Measurements from ENCODE around the gene SPDYE6.
"Not testable (repeated sequence)": the region's sequence is repeated elsewhere in the genome, so short reads cannot be mapped to it uniquely, and the experiment has no call there.

SPDYE6 gene, protein sequence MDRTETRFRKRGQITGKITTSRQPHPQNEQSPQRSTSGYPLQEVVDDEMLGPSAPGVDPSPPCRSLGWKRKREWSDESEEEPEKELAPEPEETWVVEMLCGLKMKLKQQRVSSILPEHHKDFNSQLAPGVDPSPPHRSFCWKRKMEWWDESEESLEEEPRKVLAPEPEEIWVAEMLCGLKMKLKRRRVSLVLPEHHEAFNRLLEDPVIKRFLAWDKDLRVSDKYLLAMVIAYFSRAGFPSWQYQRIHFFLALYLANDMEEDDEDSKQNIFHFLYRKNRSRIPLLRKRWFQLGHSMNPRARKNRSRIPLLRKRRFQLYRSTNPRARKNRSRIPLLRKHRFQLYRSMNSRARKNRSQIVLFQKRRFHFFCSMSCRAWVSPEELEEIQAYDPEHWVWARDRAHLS

DNA sequence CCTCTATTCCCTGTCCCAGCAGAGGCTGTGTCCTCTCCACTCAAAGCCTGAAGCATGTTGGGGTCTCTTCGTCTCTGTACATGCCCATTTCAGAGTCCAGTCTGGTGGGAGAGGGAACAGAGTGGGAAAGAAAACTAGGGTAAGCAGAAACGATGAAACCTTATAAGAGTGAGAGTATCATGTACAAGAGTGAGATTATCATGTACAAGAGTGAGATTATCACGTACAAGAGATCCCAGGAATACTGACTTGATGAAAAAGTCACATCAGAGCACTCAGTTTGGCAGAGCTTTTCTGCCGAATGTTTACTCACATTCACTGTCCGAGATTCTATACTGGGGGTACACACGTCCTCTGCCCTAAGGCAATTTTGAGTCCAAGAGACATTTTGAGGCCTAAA lies at the start of gene SPDYE6:
Gene SPDYE6 (minus strand): TSS at position 101 of the 400 bp plus-strand sequence. CDS start 421 bp downstream, outside the sequence.
- DNase-seq, result not testable (repeated sequence)

GRCh38 chr7:102404862-102405188 lies 48.6 kb upstream of the SPDYE6 start:
- not testable (repeated sequence) for DNase-seq

- DNase-seq, result peak; percentile 90
Observed at GRCh38 chr7:102404005-102404861, 48.0 kb upstream of the SPDYE6 start.

DNA sequence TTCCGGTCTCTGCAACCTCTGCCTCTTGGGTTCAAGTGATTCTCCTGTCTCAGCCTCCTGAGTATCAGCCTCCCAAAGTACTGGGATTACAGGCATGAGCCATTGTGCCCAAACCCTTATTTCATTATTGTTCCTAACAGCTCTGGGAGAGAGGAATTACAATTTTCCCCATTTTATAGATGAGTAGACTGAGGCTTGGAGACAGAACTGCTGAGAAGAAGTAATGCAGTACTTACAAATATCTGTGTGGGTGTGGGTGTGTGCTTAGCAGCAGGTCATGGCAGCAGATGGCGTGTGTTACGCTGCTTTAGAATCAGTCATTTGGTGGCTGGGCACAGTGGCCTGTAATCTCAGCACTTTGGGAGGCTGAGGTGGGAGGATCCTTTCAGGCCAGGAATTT lies 47.3 kb upstream of the SPDYE6 start:
- DNase-seq, result no peak

DNA sequence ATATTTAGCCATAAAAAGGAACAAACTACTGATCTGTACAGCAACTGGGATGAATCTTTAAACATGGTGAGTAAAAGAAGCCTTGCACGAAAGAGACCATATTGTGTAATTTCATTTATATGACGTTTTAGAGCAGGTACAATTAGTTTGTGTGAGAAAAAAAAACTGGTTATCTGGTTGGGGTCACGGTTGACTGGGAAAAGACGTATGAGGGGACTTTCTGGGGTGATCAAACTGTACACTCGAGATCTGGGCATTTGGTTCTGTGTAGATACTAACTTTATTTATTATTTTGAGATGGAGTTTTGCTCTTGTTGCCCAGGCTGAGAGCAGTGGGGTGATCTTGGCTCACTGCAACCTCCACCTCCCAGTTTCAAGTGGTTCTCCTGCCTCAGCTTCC lies 44.1 kb upstream of the SPDYE6 start:
- DNase-seq, result no peak

DNA sequence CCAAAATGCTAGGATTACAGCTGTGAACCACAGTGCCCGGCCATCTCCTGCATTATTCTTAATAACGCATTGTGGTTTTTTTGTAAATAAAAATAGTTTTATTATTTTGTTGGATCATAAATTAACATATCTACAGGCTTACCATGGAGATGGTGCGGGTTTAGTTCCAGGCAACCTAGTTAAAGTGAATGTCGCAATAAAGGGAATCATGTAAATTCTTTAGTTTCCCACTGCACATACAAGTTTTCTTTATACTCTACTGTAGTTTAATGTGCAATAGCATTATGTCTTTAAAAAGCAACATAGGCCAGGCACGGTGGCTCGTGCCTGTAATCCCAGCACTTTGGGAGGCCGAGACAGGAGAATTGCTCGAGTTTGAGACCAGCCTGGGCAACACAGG lies 42.3 kb upstream of the SPDYE6 start:
- DNase-seq, result no peak

DNA sequence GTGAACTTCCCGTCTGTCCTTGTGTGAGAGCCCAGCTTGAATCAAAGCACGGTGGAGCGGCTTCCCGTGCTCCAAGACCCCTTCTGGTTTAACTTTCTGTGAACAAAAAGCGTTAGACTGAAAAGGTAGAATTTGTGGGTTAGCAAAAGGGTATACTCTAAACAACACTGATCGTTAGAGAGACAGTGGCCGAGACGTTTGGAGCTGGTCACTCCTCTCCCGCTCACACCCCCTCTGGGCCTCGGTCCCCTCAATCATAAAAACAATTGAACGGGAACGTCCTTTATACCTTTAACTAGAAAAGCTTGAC lies 40.4 kb upstream of the SPDYE6 start:
- DNase-seq, result peak; percentile 30

DNA sequence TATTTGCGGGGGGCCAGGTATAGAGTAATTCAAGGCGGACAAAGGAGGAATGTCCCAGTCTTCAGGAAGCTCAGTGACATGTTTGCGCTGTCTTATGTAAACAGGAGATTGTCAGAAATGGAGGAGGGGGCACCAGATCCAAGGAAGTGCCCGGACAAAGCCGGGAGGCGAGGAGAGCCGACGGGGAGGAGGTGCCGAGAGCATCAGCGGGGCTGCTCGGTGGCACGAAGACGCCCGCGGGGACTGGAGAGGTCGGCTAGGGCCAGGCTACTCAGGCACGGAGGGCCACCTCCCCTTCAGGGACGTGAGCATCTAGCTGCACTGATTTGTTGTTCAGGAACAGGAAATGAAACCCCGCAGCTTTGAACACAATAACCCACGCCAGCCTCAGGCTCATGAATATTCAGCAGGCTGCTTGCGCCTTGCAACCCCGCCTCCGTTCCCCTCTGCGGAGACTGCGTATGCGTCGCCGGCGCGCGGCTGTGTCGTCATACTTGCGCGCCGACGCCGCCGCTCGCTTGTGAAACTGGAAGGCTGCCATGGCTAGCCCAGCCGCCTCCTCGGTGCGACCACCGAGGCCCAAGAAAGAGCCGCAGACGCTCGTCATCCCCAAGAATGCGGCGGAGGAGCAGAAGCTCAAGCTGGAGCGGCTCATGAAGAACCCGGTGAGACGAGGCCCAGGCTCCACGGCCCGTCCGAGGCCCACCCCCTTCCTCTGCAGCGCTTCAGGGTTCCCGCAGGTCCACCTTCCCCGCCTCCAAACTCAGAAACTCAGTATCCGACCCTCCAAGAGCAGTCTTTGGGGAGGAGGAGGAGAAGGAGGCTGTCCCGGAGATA lies 39.8 kb upstream of the SPDYE6 start, which contains the start of gene PRKRIP1:
Gene PRKRIP1 (plus strand): TSS at position 491 of the 837 bp plus-strand sequence. CDS start 49 bp downstream, at position 540.
- DNase-seq, result peak; percentile 90

DNA sequence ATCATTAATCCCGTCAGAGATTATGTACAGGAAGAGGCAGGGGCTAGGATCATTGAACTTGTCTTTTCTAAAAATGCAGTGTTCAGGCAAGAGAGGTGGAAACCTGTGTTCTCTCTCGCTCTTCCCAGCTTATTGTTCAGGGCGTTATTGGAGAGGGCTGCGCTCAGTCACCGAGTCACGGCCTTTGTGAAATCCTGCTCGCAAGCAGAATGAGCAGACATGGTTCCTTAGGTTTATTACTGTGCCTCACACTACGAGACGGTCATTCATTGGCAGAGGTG lies 39.3 kb upstream of the SPDYE6 start:
- DNase-seq, result no peak

- DNase-seq, result no peak
Observed at GRCh38 chr7:102393467-102393866, 37.2 kb upstream of the SPDYE6 start.

DNA sequence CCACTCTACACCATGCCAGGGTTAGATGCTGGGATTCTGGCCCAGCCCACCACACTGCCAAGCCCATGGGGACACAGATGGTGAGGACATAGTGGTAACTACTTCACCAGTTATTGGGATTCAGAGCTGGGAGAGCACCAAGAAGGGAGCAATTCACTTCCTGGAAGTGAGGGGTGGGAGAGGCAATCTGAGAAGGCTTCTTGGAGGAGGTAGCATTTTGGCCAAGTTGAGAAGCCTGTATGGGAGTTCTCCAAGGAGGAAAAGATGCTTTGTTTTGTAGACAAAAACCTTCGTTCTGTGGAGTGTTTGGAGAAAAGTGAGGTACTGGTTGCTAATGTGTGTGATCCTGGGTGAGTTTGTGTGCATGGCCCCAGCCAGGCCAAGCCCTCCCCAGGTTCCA lies 36.1 kb upstream of the SPDYE6 start:
- no peak for DNase-seq

DNA sequence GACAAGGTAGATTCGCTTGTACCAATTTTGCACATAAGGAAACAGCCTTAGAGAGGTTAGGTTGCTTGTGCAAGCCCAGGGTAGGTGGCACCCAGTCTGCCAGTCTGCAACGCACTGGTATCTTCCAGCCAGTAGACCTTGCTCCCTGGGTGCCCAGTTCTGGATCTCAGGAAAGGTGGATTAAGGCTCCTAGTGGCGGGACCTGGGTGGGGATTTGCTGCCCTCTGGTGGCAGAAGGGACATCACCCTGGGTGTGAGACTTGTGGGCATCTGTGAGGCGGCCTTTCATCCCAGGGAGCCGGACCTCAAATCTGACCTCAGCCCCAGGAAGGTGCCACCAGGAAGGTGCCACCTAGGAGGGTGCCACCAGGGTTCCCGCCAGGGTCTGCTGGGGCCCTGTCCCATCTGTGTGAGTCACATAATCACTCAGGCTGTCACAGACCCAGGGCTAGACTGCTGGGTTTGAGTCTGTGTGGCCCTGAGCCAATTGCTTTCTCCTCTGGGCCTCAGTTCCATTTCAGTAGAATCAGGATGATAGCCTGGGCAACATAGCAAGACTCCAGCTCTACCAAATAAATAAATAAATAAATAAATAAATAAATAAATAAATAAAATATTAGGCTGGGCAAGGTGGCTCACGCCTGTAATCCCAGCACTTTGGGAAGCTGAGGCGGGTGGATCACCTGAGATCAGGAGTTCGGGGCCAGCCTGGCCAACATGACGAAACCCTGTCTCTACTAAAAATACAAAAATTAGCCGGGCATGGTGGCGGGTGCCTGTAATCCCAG lies 34.6 kb upstream of the SPDYE6 start:
- peak; percentile 82 for DNase-seq

DNA sequence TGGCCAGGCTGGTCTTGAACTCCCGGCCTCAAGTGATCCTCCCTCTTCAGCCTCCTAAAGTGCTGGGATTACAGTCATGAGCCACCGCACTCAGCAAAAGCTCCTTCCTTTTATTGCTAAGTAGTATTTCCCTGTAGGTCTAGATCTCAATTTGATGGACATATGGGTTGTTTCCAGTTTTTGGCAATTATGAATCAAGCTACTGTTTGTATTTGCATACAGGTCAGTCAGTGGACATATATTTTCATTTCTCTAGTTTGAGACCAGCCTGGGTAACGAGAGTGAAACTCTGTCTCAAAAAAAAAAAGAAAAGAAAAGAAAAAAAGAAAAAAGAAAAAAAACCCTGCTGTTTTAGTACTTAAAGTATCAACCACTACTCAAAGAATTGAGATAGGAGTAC lies 33.6 kb upstream of the SPDYE6 start:
- DNase-seq, result no peak

DNA sequence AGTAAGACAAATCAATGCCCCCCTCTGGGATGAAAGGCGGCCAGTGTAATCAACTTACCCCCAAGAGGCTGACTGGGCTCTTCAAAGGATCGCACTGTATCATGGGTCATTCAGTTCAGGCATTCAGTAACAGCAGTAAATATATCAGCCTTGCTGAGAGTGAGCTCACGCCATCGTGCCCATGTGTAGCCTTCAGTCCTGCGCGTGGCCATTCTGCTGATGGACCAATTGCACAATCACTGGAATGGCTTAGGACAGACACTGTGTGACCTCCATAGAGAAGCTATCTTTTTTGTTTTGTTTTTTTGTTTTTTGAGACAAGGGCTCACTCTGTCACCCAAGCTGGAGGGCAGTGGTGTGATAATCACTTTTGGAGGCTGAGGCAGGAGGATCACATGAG lies 30.8 kb upstream of the SPDYE6 start:
- DNase-seq, result no peak

- DNase-seq, result not testable (repeated sequence)
Observed at GRCh38 chr7:102381696-102382425, 25.6 kb upstream of the SPDYE6 start.

DNA sequence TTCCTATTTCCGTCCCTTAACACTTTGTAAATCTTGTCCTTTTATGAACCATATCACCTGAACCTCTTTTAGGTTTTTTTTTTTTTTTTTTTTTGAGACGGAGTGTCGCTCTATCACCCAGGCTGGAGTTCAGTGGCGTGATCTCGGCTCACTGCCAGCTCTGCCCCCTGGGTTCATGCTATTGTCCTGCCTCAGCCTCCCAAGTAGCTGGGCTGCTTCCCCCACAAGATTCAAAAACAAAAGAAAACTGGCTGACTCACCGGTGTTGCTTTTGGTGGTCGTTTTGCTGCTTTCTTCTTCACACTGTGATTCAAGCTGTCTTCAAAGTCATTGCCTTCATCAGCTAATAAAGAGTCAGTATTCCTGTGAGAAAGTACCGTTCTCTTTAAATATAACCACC lies 24.6 kb upstream of the SPDYE6 start:
- not testable (repeated sequence) for DNase-seq

DNA sequence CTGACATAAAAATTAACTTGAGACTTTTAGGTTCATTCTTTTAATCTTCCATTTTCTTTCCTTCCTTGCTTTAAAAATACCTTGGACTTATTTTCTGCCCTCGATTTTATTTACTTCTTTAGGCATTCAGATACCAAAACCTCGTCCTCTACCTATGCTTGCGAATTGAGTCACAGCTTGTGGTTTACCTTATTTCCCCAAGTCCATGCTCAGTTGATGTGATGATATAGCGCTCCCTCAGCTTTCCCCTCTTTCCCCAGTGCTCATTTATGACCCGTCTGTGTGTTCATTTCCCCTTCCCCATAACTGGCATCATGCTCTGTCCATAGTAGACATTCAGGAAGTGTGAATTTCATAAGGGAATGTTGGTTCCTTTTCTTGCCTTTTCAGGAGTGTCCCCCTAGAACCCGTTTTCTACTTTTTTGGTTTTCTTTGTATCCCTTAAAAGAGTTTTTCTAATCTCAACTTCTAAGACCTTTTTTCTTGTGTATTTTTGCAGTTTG lies 20.8 kb upstream of the SPDYE6 start:
- no peak for DNase-seq

GRCh38 chr7:102372796-102373195 lies 16.6 kb upstream of the SPDYE6 start:
- not testable (repeated sequence) for DNase-seq

GRCh38 chr7:102370038-102370437 lies 13.8 kb upstream of the SPDYE6 start:
- DNase-seq, result not testable (repeated sequence)

- DNase-seq, result not testable (repeated sequence)
Observed at GRCh38 chr7:102365390-102365789, 9.1 kb upstream of the SPDYE6 start.

DNA sequence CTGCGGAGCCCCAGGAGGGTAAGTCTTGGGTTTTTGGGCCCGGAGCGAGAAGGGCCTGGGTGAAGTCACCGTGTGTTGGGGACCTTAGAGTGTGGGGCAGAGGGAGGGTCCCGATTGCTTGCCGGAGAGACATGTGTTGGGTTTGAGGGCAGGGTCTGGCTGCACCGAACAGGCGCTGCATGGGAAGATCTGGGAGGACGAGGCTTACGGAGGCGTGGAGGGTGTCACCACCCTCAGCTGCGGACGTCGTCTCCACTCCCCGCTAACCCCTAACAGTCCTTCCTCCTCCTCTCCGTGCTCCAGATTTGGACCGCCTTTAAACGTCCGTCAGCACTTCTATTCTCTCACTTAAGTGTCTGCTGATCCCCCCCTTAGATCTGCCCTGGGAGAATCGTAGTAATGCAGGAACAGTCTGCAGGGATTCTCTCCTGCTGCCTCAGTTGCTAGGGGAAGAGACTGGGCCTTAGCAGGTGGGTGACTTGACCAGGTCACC lies 8.2 kb upstream of the SPDYE6 start:
- peak; percentile 10 for DNase-seq

All from hematopoietic multipotent progenitor cell treated with erythropoietin and hydrocortisone succinate and interleukin-3 and kit ligand, for 6 days (in vitro differentiated cells).